Glomerular visceral epithelial cell (primary cell): Measurements from ENCODE around the gene AAK1.
A peak's percentile ranks its signal among the peaks of the same experiment; 100 is the strongest.
"Not testable (repeated sequence)": the region's sequence is repeated elsewhere in the genome, so short reads cannot be mapped to it uniquely, and the experiment has no call there.

ENCODE experiments used
- DNase-seq: peaks from one replicate; pipeline ENCODE4 v3.0.0-alpha.2; 2016; ENCODE audit errors: extremely low spot score

AAK1 gene

DNA sequence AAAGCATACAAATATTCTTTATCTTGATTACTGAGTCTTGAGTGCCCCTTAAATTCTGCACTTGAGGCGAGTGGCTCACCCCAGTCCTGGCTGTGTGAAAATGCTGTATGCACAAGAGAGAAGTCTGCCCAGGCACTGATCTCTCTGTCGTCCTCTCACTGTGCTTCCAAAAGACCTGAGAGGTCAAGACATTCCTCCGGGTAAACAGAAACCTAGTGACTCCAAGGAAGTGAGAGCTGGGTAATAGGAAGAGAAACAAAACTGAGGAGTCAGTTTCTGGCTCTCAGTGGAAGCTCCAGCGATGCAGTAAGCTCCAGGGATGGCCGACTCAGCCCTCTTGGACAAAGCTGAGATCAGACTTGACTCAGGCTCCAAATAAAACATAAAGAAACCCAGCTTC, 70.9 kb downstream of the AAK1 start:
- no peak for DNase-seq

DNA sequence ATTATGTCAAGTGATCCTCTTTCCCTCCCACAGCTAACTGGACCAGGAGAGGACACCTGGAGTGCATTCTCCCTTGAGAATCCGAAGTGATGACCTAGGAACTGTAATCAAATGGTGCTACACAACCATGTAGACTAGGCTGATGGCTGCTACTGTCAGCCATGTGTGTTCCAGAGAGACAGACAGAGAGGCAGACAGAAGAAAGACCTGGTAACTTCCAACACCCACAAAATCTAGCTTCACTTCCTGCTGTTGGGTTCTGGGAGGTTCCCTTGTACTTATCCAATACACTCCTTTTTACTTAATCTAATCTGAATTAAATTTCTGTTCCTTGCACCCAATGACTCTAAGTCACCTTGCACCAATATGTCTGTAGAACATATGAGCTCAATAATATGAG, 72.3 kb downstream of the AAK1 start:
- no peak for DNase-seq

DNA sequence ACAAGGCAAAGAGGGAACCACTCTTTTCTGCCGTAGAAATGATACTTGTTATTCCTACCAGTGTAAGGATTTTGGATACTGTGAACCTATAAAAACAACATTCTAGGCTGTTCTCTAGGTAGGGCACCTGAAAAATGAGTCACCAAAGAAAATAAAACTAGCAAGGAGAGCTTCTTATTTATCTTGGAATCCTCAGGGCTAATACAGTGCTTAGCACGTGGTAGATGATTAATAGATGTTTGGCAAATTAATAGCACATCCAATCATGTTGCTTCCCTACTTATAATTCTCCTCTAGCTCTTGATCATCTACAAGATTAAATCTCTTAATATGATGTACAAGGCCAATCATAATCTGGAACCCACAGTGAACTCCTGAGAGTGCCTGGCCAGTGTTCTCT, 73.1 kb downstream of the AAK1 start:
- no peak for DNase-seq

DNA sequence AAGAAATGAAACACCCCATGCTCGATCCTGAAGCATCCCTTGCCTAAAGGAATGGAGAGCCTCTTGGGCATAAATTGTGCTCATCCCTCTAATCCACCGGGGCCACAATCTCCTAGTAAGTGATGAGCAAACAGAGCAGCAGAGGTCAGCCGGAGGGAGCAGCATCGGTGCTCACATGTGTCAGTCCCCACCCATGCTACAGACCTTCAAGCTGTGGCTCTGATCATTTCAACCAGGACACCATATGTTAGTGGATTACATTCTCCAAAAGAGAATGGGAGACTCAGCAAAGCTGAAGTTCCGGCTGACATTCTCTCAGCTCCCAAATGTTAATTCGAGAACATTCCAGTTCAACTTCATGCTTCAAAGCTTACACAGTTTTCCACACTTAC, 75.6 kb downstream of the AAK1 start:
- no peak for DNase-seq

DNA sequence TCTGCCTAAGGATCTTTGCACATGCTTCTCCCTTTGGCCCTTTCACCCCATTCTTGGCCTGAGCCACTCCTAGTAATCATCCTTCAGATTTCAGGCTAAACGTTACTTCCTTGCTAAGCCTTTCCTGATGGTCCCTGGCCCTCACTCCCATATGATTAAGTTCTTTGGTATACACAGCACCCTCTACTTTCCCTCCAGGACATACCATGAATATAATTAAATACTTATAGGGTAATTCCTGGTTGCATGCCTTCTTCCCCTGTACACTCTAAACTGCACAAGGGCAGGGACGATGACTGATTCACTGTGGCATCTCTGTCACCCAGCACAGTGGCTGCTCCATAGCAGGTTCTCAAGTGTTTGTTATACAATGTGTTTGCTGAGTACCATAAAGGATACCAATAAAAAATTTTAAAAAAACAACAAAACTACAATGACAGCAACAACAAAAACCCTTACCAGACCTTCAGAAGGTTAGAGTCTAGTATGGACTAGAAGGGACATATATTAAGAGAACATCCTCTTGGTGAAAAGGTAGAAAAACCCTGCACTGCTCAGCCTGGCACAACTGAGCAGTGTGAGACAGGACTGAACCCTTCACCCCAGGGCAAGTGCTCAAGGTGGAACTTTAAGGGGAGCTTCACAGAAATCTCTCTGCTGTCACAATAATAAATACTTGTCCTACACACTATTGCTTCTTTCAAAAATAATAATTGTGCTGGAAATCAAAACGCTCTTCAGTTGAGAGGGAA, 76.2 kb downstream of the AAK1 start:
- no peak for DNase-seq

DNA sequence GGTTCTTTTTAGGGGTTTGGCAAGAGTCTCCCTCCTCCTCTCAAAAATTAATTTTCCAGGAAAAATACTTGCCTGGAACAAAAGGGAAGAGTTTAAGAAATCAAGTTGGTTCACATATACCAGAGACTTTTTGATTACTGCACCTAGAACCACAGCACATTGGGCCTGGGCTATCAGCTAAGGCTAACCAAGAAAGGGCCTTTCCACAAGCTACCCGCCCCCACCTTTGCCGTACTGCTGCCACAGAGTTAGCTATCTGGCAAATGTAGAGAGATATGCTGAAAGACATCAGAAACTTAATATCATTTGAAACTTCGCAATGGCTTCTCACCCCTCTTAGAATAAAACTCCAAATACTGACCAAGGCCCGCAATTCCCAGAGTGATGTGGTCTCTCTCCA, 76.9 kb downstream of the AAK1 start:
- DNase-seq, result no peak

DNA sequence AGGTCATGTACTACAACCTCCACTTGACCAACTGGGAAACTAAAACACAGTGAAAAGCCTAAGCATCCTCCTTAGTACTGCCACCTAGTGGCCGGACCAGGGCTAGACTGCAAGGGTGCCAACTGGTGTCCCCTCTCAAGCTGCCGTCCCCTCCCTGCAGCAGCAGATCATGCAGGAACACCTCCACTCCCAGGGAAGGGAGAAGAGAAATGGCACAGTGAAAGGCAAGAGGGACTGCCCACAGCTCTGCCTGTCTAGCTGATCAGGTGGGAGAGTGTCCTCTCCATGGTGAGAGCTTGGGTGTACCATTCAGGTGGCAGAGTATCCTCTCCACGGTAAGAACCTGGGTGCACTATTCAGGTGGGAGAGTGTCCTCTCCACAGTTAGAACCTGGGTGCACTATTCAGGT, 78.1 kb downstream of the AAK1 start:
- no peak for DNase-seq

DNA sequence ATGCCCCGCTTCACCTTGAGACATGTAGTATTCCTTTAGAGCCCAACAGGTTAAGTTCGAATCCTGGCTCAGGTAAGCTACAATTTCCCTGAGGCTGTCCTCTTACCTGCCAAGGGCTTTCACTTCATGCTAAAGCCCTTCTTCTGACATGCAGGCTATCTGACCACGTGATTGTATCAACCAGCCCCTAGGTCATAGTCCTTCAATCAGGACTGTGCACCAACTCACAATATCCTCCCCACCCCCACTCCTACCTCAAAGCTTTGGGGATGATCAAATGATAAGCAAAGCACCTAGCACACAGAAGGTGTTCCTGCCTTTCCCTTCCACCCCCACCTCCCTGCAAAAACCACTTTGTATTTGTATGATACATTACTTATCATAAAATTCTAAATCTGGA, 78.9 kb downstream of the AAK1 start:
- no peak for DNase-seq

DNA sequence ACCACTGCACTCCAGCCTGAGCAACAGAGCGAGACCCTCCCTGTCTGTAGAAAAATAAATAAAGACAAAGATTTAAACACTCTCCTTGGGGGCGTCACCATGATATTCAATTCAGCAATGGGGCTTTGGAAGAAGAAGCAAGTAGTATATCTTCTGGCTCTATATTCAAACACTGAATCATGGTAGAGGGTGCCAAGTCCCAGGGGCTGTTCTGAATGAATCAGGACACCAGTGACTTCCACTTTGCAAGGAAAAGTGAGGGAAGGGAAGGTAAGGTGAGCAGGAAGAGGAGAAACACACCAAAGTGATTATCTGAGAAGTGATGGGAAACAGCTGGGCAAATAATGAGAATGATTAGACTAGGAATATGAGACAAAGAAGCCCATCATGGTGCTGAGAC, 80.5 kb downstream of the AAK1 start:
- no peak for DNase-seq

DNA sequence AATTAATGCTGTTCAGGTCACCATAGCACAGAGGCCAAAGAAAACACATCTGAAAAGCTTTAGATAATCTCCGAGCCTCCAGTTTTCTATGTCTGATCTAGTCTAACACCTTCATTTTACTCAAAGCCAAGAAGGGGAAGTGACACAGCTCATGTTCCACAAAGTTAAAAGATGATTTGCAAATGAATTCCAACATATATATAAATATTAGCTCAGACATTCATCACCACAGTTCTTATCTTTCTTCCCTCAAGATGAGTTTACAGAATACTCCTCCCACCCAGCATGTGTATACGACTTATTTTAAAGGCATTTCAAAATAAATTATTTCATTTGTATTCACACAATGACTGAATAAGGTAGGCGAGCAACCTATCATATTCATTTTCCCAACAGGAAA, 82.4 kb downstream of the AAK1 start:
- DNase-seq, result no peak

DNA sequence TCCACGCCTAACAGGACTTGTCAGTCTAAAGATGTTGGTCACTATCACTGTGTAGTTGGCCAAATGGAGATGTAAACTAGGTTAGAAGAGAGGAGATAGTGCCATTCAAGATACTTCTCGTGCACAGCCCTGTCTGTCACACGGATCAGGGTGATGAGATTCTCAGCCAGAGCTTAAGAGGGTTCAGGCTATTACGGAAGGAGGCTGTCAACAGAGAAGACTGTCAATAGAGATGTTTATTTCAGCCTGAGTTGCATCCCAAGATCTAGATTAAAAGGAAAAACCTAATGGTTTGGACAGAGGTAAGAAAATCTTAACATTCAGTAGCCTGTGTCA, 83.4 kb downstream of the AAK1 start:
- no peak for DNase-seq

DNA sequence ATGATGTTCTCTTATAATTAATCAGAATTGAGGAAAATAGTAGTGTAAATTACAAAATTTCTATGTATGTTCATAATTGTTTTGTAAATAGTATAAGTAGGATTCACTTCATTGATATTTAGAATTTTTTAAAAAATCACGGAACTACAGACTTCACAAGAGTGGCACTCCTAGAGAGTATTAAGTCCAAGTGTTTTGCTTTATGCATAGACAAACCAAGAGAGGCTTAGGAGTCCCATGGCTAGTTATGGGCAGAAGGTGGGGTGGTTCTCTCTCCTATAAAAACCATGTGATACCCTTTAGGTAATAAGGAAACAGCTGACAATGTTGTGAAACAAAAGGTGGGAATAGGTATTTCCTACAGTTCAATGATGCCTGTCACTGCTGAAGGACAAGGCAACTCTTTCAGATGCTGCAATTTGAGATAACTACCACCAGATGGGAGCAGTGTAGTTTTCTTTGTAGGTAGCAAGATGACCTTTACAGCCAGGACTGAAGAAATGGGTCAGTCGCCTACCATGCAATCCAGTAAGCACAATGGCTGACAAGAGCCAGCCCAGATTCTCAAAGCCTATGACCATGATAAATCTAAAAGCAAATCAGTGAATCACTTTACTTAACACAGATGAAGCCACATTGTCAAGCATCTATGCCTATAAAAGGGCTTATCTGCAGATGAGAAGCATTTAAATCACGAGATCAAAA, 83.9 kb downstream of the AAK1 start:
- peak; percentile 50 for DNase-seq

DNA sequence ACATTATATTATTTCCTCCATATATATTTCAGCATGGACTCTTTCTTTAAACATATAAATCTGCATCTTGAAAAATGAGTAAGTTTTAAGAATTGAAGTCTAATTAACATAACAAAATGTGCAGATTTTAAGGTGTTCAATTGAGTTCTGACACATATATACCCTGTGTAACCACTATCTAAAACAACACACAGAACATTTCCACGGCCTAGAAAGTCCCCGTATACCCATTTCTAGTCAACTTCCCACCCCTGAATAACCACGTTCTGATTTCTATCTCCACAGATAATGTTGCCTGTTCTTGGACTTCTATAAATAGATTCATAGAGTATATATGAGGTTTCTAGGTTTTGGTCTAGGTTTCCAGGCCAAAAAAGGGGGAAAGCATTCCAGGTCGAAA, 87.5 kb downstream of the AAK1 start:
- no peak for DNase-seq

DNA sequence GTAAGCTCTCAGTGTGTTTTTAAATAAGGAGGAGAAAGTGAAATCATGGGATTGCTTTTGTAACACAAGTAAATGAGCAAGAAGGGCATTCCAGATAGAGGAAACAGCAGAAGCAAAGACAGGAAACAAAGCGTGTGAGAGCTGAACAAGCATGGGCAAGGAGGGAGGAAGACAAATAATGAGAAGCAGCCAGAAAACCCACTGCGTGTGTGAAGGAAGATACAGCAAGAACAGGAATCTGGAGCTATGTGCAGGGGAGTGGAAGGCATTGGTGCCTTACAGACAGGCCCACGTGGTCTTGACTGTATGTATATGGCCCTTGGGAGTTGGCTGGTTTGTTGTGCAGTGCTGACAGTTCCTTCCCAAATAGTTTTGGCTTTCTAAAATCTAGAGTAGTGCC, 88.6 kb downstream of the AAK1 start:
- no peak for DNase-seq

DNA sequence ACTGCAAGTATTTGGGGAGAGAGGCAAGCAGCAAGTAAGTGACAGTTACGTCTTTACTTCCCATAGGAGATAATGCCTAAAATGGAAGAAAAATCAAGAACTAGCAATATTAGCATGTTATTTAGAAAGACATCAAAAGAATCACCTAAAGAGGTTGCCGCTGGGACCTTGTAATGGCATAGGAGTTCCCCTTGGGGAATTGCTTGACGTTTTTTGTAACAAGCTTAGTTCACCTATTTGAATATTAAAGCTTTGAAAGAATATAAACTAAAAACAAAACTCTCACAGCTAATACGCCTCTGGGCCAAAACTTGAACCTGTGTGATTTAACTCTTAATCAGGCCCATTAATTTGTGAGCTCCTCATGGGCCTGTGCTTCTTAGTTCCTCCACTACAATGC, 89.0 kb downstream of the AAK1 start:
- no peak for DNase-seq

DNA sequence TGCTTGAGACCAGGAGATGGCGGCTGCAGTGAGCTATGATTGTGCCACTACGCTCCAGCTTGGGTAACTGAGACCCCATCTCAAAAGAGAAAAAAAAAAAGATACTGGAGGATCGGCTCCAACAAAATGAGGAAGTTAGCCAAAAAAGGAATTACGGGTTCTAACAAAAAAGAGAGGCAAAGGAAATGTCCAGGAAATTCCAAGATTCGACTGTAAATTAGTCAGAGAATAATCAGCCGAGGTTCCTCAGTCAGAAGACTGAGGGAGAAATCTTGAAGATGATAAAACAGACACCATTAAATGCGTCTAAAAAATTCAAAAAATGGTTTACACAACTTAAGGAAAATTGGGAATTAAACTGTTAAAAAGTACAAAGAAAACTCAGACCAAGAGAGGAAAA, 89.5 kb downstream of the AAK1 start:
- DNase-seq, result no peak

DNA sequence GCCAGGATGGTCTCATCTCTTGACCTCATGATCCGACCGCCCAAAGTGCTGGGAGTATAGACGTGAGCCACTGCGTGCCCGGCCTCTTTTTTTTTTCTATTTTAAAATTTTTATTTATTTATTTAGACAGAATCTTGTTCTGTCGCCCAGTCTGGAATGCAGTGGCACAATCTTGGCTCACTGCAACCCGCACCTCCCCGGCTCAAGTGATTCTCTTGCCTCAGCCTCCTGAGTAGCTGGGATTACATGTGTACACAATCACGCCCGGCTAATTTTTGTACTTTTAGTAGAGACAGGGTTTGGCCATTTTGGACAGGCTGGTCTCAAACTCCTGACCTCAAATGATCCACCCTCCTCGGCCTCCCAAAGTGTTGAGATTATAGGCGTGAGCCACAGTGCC, 93.0 kb downstream of the AAK1 start:
- DNase-seq, result not testable (repeated sequence)

DNA sequence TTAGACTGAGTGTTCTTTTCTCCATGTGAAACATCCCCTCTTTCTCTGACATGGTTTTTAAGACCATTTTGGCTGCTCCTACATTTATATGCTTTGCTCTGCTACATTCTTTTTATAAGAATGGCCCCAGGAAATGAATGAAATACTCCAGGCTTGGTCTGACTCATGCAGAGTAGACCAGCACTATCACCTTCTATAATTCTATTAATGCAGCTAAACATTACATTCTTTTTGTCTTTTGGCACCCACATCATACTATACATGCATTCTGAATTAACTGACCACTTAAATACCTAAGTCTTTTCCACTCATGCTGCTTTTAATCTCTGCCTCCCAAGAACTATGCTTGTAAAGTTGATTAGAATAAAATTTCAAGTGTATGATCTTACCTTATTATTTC, 94.1 kb downstream of the AAK1 start:
- DNase-seq, result no peak

DNA sequence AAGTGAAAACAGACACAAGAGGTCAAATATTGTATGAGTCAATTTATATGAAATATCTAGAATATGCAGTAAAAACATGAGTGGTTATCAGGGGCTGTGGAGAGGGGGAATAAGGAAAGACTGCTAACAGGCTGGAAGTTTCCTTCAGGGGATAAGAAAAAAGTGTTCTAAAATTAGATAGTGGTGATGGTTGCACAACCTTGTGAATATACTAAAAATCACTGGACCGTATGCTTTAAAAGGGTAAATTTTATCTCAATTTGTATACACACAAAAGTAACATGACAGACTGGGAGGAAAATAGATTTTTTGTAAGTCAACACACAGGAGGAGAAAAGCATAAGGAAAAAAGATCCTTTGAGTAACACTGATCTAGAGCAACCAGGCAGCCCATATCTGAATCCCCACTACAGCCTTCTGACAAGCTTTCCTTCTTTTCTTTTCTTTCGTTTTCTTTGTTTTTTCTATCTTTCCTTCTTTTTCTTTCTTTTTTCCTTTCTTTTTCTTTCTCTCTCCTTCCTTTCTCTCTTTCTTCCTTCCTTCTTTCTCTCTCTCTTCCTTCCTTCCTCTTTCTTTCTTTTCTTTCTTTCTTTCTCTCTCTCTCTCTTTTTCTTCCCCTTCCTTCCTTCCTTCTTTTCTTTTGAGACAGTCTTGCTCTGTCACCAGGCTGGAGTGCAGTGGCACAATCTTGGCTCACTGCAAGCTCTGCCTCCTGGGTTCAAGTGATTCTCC, 95.4 kb downstream of the AAK1 start:
- DNase-seq, result no peak

DNA sequence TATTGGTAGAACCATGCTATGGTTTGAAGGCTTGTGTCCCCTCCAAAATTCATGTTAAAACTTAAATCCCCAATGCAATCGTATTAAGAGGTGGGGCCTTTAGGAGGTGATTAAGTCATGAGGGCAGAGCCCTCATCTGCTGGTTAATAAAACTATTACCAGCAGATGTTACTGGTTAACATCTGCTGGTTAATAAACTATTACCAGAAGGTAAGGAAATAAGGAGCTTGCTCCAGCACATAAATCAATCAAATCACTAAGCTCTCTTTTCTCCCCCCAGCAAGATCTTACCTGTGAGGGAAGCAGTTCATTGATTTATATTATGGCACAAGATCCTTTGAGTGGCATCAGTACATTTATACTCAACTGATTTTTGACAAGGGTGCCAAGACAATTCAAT, 96.9 kb downstream of the AAK1 start:
- DNase-seq, result no peak

DNA sequence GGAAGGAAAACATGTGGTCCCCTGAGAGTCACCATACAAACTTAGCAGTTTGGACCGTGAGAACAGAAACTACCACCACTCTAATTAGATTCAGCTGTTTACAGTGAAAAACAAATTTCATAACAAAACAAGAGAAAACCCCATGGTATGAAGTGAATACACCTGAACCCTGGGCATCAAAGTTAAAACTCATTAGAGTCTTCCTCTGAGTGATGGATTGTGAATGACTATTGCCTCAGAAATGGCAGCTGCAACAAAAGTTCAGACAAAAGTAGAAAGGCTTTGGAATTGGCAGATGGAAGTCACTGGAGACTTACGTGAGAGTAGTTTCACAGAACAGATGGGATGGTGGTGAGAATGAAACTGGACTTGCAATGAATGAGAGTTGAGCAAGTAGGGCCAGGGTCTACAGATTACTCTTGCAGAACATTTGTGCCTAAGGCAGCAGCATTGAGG, 98.0 kb downstream of the AAK1 start:
- no peak for DNase-seq

DNA sequence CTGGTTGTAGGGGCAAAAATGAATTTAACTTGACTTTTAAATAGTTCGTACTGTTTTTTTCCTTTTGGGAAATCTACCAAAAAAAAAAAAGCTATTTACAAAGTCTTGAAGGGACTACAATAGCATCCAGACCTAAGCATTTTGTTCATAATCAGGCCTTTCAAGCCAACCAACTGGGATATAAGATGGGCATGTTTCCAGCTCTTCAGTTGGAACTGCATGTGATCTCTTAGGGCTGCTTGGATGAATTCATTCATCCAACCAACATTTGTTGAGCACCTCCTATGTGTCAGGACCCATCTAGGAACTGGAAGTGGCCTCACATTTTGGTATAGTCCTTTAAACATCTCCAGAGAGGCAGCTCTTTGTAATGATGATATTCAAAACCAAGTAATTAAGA, 98.6 kb downstream of the AAK1 start:
- no peak for DNase-seq

DNA sequence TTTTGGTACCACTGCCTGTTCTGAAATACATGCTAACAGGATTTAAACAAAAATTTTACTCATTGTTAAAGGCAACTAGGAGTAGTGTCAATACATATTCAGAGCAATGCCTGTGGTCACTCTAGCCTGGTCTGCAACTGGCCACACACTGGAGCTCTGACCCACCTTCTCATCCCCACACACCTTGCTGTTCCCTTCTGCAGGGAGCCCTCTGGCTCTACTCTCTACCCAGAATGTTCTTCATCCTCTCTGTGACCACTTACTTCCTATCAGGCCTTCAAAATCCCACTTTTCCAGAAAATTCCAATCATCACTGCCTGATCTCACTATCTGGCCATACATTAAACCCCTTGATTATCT, 104.0 kb downstream of the AAK1 start:
- no peak for DNase-seq
